ENCODE results near the gene ACTG1.
A peak's percentile ranks its signal among the peaks of the same experiment; 100 is the strongest.

Gene ACTG1

DNA sequence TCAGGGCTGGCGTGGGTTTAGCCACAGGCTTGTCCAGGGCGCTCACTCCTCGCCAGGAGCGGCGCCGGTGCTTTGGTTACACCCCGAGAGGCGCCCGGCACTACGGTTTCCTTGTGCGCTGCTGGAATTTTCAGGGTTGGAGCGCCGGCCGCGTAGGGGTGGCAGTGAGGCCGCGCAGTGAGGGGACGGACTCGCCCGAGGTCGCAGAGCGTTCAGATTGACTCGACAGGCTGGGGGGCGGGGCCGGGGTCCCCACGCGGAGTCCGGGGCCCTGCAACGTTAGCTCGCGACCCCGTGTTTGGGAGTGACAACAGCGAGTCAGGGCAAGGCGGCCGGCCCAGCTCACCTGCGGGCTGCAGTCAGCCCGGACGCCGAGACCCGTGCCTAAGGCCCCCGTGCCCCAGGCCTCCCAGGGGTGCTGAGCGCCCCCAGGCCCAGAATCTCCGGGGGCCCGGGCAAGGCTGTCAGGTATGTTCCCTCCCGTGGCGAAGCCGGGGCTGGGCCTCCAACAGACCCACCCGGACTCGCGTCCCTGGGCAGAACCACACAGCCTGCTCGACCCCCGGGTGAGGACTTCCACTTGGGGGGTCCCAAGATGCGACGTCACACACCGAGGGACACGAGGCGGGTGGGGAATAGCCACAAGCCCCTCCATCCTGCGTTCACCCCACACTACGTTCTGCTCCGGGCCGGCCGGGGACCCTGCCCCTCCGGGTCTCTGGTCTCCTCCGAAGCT, 1.3 kb upstream of the ACTG1 start:
- peaks cover 33% of the 10 kb centered on the region for H3K36me3 Mint-ChIP-seq (ENCODE audit: low read depth)
- peak overlapping the region; percentile 88 to 94 (median 93) for H3K4me3 Mint-ChIP-seq
- H3K27ac Mint-ChIP-seq, result peak overlapping the region; percentile 98 to 99 (median 99)
- H3K9me3 Mint-ChIP-seq, result peaks cover 5% of the 10 kb centered on the region
- peaks cover 22% of the 10 kb centered on the region for H3K27me3 Mint-ChIP-seq (ENCODE audit: low read depth)
- peaks cover 33% of the 10 kb centered on the region for H3K4me1 Mint-ChIP-seq
- TF ChIP-seq, protein P1, sequence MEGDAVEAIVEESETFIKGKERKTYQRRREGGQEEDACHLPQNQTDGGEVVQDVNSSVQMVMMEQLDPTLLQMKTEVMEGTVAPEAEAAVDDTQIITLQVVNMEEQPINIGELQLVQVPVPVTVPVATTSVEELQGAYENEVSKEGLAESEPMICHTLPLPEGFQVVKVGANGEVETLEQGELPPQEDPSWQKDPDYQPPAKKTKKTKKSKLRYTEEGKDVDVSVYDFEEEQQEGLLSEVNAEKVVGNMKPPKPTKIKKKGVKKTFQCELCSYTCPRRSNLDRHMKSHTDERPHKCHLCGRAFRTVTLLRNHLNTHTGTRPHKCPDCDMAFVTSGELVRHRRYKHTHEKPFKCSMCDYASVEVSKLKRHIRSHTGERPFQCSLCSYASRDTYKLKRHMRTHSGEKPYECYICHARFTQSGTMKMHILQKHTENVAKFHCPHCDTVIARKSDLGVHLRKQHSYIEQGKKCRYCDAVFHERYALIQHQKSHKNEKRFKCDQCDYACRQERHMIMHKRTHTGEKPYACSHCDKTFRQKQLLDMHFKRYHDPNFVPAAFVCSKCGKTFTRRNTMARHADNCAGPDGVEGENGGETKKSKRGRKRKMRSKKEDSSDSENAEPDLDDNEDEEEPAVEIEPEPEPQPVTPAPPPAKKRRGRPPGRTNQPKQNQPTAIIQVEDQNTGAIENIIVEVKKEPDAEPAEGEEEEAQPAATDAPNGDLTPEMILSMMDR (IDR thresholded peaks at IDR 0.05; ENCODE audit: unreplicated experiment in 3 of 3), result no peak

- peaks cover 5% of the 10 kb centered on the region for H3K9me3 Mint-ChIP-seq
- peak overlapping the region; percentile 98 to 99 (median 99) for H3K27ac Mint-ChIP-seq
- TF ChIP-seq, protein P1 (IDR thresholded peaks at IDR 0.05; ENCODE audit: unreplicated experiment in 3 of 3), result no peak
- H3K4me1 Mint-ChIP-seq, result peaks cover 37% of the 10 kb centered on the region
- peaks cover 38% of the 10 kb centered on the region for H3K36me3 Mint-ChIP-seq (ENCODE audit: low read depth)
- peaks cover 22% of the 10 kb centered on the region for H3K27me3 Mint-ChIP-seq (ENCODE audit: low read depth)
- H3K4me3 Mint-ChIP-seq, result peak overlapping the region; percentile 88 to 94 (median 93)
These were observed 763 bp upstream of the ACTG1 start for GRCh38 chr17:81513372-81513752.

- H3K4me3 Mint-ChIP-seq, result peak overlapping the region; percentile 100
- H3K4me1 Mint-ChIP-seq, result peaks cover 31% of the 10 kb centered on the region
- H3K27ac Mint-ChIP-seq, result peak overlapping the region; percentile 93 to 99 (median 95)
- H3K9me3 Mint-ChIP-seq, result peaks cover 5% of the 10 kb centered on the region
- TF ChIP-seq, protein P1 (IDR thresholded peaks at IDR 0.05; ENCODE audit: unreplicated experiment in 3 of 3), result no peak
- peaks cover 48% of the 10 kb centered on the region for H3K36me3 Mint-ChIP-seq (ENCODE audit: low read depth)
- peaks cover 22% of the 10 kb centered on the region for H3K27me3 Mint-ChIP-seq (ENCODE audit: low read depth)
These were observed 616 bp downstream of the ACTG1 start for GRCh38 chr17:81511804-81512561.

DNA sequence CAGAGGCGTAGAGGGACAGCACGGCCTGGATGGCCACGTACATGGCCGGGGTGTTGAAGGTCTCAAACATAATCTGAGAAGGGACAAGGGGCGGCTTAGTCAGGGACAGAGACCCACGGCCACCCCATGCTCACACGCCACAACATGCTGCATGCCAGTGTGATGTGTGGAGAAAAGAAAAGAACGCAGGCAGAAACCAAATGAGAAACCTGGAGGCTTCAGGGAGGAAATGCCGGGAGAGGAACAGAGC, 1.1 kb downstream of the ACTG1 start:
- Mint-ChIP-seq H3K9me3 (peaks cover 5% of the 10 kb centered on the region), H3K36me3 (ENCODE audit: low read depth) (peaks cover 48% of the 10 kb centered on the region), H3K4me1 (peaks cover 28% of the 10 kb centered on the region), H3K4me3 (peak overlapping the region; percentile 100), H3K27me3 (ENCODE audit: low read depth) (peaks cover 22% of the 10 kb centered on the region), H3K27ac (peak overlapping the region; percentile 93 to 99 (median 95))
- TF ChIP-seq, protein P1 (IDR thresholded peaks at IDR 0.05; ENCODE audit: unreplicated experiment in 3 of 3), result no peak

DNA sequence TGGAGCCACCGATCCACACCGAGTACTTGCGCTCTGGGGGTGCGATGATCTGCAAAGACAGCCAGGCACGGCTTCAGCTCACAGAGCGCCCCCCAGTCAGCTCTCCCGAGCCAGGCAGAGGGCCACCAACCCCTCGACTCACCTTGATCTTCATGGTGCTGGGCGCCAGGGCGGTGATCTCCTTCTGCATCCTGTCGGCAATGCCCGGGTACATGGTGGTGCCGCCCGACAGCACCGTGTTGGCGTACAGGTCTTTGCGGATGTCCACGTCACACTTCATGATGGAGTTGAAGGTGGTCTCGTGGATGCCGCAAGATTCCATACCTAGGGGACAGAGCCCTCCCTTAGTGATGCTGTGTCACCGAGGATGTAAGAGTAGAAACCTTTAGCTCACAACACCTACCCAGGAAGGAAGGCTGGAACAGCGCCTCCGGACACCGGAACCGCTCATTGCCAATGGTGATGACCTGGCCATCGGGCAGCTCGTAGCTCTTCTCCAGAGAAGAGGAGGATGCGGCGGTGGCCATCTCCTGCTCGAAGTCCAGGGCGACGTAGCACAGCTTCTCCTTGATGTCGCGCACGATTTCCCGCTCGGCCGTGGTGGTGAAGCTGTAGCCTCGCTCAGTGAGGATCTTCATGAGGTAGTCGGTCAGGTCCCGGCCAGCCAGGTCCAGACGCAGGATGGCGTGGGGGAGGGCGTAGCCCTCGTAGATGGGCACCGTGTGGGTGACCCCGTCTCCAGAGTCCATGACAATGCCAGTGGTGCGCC, 1.6 kb downstream of the ACTG1 start:
- TF ChIP-seq, protein P1 (IDR thresholded peaks at IDR 0.05; ENCODE audit: unreplicated experiment in 3 of 3), result no peak
- Mint-ChIP-seq H3K36me3 (ENCODE audit: low read depth) (peaks cover 48% of the 10 kb centered on the region), H3K4me3 (peak overlapping the region; percentile 100), H3K4me1 (peaks cover 23% of the 10 kb centered on the region), H3K9me3 (peaks cover 5% of the 10 kb centered on the region), H3K27ac (peak overlapping the region; percentile 93 to 99 (median 95)), H3K27me3 (ENCODE audit: low read depth) (peaks cover 17% of the 10 kb centered on the region)
